ENCODE results near the gene MATN1. TPM values are rescaled to one million over a fixed set of nuclear protein-coding genes. Genes with fewer than 3 reads are reported as not detected.

MATN1 gene
- total and polyA plus RNA-seq, 9 donors, result 0.71 to 2.1 (median 0.88) TPM

GRCh38 chr1:30738040-30738714, 14.8 kb upstream of the MATN1 start:
- peaks cover 4% of the 10 kb centered on the region for H3K4me1 ChIP-seq (ENCODE audit: control insufficient read depth, insufficient read depth, low read length)
- no peak overlapping the region for H3K27ac ChIP-seq (ENCODE audit: low read length)
- WGBS (ENCODE audit: insufficient coverage), result 100% methylated on average over 1 of the region's 5 CpGs
- H3K9me3 ChIP-seq (replicated peaks; ENCODE audit: control insufficient read depth, low read depth, low read length), result no peaks in the 10 kb centered on the region
- H3K4me3 ChIP-seq (ENCODE audit: low read length), result no peak overlapping the region
- DNase-seq, result no peak
- H3K36me3 ChIP-seq (ENCODE audit: control insufficient read depth, insufficient read depth, low read length), result peaks cover 4% of the 10 kb centered on the region
- no peaks in the 10 kb centered on the region for H3K27me3 ChIP-seq (ENCODE audit: control insufficient read depth, insufficient read depth, low read length)

DNA sequence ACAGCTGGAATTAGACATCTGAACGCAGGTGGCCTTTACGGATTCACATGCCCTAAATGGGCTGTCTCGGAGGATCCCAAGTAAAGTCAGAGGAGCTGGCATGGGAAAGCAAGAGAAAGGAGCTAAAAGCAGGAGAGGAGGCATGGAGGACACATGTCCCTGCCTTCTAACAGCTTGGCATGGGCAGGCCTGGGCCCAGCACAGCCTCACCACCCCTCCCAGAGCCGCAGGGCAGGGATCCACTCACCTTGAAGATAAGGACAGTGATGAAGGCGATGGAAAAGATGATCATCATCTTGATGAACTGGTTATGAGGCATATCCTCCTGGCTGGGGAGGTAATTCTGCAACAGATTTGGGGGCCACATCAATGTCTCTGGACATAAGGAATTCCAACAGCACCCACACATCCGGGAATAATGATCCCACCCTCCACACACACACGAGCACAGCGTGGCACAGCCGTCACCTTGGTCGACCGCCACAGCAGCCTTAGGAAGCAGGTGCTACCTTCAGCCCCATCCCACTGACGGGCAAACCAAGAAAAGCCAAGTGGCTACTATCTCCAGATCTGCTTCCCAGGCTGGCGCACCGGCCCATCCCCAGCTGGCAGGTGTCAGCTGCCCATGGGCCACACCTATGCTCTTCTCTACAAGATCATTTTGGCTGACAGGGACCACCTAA, 14.1 kb upstream of the MATN1 start:
- no peaks in the 10 kb centered on the region for H3K9me3 ChIP-seq (replicated peaks; ENCODE audit: control insufficient read depth, low read depth, low read length)
- DNase-seq, result no peak
- peaks cover 4% of the 10 kb centered on the region for H3K36me3 ChIP-seq (ENCODE audit: control insufficient read depth, insufficient read depth, low read length)
- H3K27me3 ChIP-seq (ENCODE audit: control insufficient read depth, insufficient read depth, low read length), result no peaks in the 10 kb centered on the region
- WGBS (ENCODE audit: insufficient coverage), result 61% methylated on average over 8 of the region's 14 CpGs
- no peak overlapping the region for H3K4me3 ChIP-seq (ENCODE audit: low read length)
- H3K27ac ChIP-seq (ENCODE audit: low read length), result no peak overlapping the region
- H3K4me1 ChIP-seq (ENCODE audit: control insufficient read depth, insufficient read depth, low read length), result peaks cover 4% of the 10 kb centered on the region

DNA sequence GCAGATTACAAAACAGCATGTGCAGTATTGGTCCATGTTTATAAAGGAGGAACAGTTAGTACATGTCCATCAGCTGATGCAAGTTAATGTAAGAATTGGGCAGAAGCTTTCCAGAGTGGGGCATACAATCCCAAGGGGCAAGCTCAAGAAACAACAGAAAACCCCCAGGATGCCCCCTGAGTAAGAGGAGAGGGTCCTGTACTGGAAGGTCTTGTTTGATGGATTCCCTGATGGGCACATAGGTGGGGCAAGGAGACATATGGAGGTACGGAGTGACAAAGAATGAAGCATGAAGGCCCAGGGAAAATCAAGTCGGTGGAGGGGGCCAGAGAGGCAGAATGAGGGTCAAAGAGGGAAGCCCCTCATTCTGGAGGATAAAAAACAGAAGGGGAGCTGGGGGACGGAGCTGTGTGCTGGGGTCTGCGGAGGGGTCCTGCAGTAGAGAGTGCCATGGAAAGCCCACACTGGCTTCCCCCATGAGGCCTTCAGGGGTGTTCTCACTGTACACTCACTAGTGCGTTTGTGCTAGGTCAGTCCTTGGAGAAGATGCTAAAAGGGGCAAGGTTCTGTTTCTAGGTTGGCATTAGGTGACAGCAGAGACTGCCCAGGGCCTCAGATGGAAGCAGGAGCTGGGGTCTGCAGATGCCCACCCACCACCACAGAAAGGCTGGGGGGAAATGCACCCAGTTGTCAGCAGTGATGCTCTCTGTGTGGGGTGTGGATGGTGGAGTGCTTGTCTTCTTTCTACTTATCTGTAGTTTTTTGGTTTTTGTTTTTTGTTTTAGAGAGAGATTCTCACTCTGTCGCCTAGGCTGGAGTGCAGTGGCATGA, 12.5 kb upstream of the MATN1 start:
- Histone ChIP-seq H3K27me3 (ENCODE audit: control insufficient read depth, insufficient read depth, low read length) (no peaks in the 10 kb centered on the region), H3K9me3 (replicated peaks; ENCODE audit: control insufficient read depth, low read depth, low read length) (no peaks in the 10 kb centered on the region), H3K36me3 (ENCODE audit: control insufficient read depth, insufficient read depth, low read length) (peaks cover 4% of the 10 kb centered on the region), H3K4me1 (ENCODE audit: control insufficient read depth, insufficient read depth, low read length) (peaks cover 6% of the 10 kb centered on the region), H3K27ac (ENCODE audit: low read length) (no peak overlapping the region), H3K4me3 (ENCODE audit: low read length) (no peak overlapping the region)
- no peak for DNase-seq
- WGBS (ENCODE audit: insufficient coverage), result 78% methylated on average over 4 of the region's 6 CpGs

GRCh38 chr1:30735124-30735523, 11.7 kb upstream of the MATN1 start:
- Histone ChIP-seq H3K4me1 (ENCODE audit: control insufficient read depth, insufficient read depth, low read length) (peaks cover 13% of the 10 kb centered on the region), H3K9me3 (replicated peaks; ENCODE audit: control insufficient read depth, low read depth, low read length) (no peaks in the 10 kb centered on the region), H3K36me3 (ENCODE audit: control insufficient read depth, insufficient read depth, low read length) (peaks cover 4% of the 10 kb centered on the region), H3K27me3 (ENCODE audit: control insufficient read depth, insufficient read depth, low read length) (no peaks in the 10 kb centered on the region), H3K4me3 (ENCODE audit: low read length) (no peak overlapping the region), H3K27ac (ENCODE audit: low read length) (no peak overlapping the region)
- no peak for DNase-seq
- 51% methylated on average over 6 of the region's 6 CpGs for WGBS (ENCODE audit: insufficient coverage)

DNA sequence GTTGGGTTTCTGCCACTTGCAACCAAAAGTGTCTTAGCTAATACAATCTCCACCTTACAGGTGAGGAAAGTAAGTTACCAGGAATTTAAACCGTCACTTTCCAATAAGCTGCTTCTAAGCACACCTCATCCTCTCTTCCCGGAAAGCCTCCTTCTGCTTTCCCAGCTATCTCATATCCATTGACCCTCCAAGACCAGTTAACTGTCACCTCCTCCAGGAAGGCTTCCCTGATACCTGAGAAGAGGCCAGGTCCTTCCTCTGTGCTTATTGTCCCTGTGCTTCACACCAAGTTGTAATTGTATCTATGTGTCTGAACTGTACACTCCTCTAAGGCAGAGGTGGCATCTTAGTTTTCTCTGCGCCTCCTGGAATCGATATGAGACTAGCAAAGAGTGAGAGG, 11.2 kb upstream of the MATN1 start:
- H3K4me3 ChIP-seq (ENCODE audit: low read length), result no peak overlapping the region

DNA sequence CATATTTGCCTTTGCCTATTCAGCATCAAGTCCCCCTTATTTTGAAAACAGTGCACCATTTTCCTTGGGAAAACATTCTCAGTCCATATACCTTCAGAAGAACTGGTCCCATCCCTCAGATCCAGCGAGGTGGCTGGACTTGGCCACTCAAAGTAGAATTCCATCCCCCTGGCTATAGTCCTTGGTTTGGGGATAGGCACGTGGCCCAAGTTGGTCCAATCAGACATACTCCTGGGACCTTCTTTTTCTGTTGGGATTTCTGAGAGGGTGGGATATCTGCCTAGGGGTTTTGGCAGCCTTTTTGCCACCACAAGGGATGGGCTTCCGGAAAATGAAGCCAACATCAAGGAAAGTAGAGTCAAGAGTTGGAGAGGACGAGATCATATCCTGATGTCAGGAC, 10.7 kb upstream of the MATN1 start:
- H3K36me3 ChIP-seq (ENCODE audit: control insufficient read depth, insufficient read depth, low read length), result peaks cover 4% of the 10 kb centered on the region
- no peak overlapping the region for H3K27ac ChIP-seq (ENCODE audit: low read length)
- H3K4me1 ChIP-seq (ENCODE audit: control insufficient read depth, insufficient read depth, low read length), result peaks cover 23% of the 10 kb centered on the region
- no peaks in the 10 kb centered on the region for H3K9me3 ChIP-seq (replicated peaks; ENCODE audit: control insufficient read depth, low read depth, low read length)
- no peaks in the 10 kb centered on the region for H3K27me3 ChIP-seq (ENCODE audit: control insufficient read depth, insufficient read depth, low read length)
- DNase-seq, result no peak
- 80% methylated on average over 2 of the region's 4 CpGs for WGBS (ENCODE audit: insufficient coverage)
- H3K4me3 ChIP-seq (ENCODE audit: low read length), result no peak overlapping the region

More for the DNA sequence above, 11.2 kb upstream of the MATN1 start:
- Histone ChIP-seq H3K9me3 (replicated peaks; ENCODE audit: control insufficient read depth, low read depth, low read length) (no peaks in the 10 kb centered on the region), H3K36me3 (ENCODE audit: control insufficient read depth, insufficient read depth, low read length) (peaks cover 4% of the 10 kb centered on the region), H3K27me3 (ENCODE audit: control insufficient read depth, insufficient read depth, low read length) (no peaks in the 10 kb centered on the region), H3K27ac (ENCODE audit: low read length) (no peak overlapping the region), H3K4me1 (ENCODE audit: control insufficient read depth, insufficient read depth, low read length) (peaks cover 18% of the 10 kb centered on the region)
- no CpG with 5 or more reads among the region's 4 CpGs for WGBS (ENCODE audit: insufficient coverage)
- DNase-seq, result no peak

DNA sequence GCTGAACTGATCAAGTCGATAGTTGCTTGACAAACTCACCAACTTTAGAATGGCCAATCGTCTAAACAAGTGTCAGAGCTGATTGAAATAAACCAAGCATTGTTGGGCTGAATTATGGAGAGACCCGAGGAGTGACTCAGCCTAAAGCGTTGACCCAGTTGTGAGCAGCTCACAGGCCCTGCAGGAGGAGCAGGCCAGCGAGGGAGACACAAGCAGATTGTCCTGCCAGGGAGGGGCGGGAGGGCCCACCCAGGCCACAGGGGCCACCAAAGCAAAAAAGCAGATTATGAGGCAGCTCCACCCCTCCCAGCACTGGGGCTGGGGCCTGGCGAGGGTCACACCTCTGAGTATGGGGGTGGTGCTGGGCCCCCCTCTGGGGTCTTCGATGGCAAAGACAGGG, 10.1 kb upstream of the MATN1 start:
- H3K4me3 ChIP-seq (ENCODE audit: low read length), result no peak overlapping the region
- H3K9me3 ChIP-seq (replicated peaks; ENCODE audit: control insufficient read depth, low read depth, low read length), result no peaks in the 10 kb centered on the region
- no peaks in the 10 kb centered on the region for H3K27me3 ChIP-seq (ENCODE audit: control insufficient read depth, insufficient read depth, low read length)
- peaks cover 4% of the 10 kb centered on the region for H3K36me3 ChIP-seq (ENCODE audit: control insufficient read depth, insufficient read depth, low read length)
- no peak for DNase-seq
- no peak overlapping the region for H3K27ac ChIP-seq (ENCODE audit: low read length)
- WGBS (ENCODE audit: insufficient coverage), result 69% methylated on average over 5 of the region's 8 CpGs
- peaks cover 27% of the 10 kb centered on the region for H3K4me1 ChIP-seq (ENCODE audit: control insufficient read depth, insufficient read depth, low read length)

- Histone ChIP-seq H3K4me3 (ENCODE audit: low read length) (no peak overlapping the region), H3K9me3 (replicated peaks; ENCODE audit: control insufficient read depth, low read depth, low read length) (no peaks in the 10 kb centered on the region), H3K27me3 (ENCODE audit: control insufficient read depth, insufficient read depth, low read length) (no peaks in the 10 kb centered on the region), H3K4me1 (ENCODE audit: control insufficient read depth, insufficient read depth, low read length) (peaks cover 27% of the 10 kb centered on the region), H3K27ac (ENCODE audit: low read length) (no peak overlapping the region), H3K36me3 (ENCODE audit: control insufficient read depth, insufficient read depth, low read length) (no peaks in the 10 kb centered on the region)
- DNase-seq, result no peak
- WGBS (ENCODE audit: insufficient coverage), result 49% methylated on average over 10 of the region's 10 CpGs
These were observed 9.1 kb upstream of the MATN1 start for GRCh38 chr1:30732277-30732996.

DNA sequence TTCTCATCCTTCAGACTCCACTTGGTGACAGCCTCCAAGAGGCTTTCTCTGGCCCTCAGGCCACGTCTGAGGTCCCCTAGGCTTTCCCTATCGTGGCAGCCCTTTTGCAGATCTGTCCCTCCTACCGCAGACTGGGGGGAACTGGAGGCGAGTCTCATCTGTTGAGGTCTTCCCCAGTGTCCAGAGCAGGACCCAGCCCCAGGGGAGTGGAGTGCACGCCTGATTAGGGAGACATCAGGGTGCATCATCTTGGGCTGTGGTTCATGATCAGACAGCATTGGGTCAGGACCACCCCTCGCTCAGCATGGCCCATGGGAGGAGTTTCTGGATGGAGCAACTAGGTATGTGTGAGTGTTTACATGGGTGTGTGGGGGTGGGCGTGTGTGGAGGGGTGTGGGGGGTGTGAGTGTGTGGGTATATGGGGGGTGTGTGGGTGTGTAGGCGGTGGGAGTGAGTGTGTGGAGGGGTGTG, 8.5 kb upstream of the MATN1 start:
- 79% methylated on average over 8 of the region's 8 CpGs for WGBS (ENCODE audit: insufficient coverage)
- no peak for DNase-seq
- no peak overlapping the region for H3K4me3 ChIP-seq (ENCODE audit: low read length)

More for the DNA sequence above, 8.5 kb upstream of the MATN1 start:
- Histone ChIP-seq H3K27me3 (ENCODE audit: control insufficient read depth, insufficient read depth, low read length) (no peaks in the 10 kb centered on the region), H3K9me3 (replicated peaks; ENCODE audit: control insufficient read depth, low read depth, low read length) (no peaks in the 10 kb centered on the region), H3K27ac (ENCODE audit: low read length) (no peak overlapping the region), H3K36me3 (ENCODE audit: control insufficient read depth, insufficient read depth, low read length) (no peaks in the 10 kb centered on the region), H3K4me1 (ENCODE audit: control insufficient read depth, insufficient read depth, low read length) (peaks cover 23% of the 10 kb centered on the region)

Data from muscle of leg (tissue), 11 donors.